Fibroblast of skin of right biceps (primary cell): ENCODE measurements around the gene TSPAN14.

Experiments used
- DNase-seq: peaks from one replicate; pipeline ENCODE4 v3.0.0-alpha.2; 2013

The TSPAN14 gene

GRCh38 chr10:80491251-80492102 is 37.4 kb downstream of the TSPAN14 start:
- DNase-seq = no peak

- no peak for DNase-seq
These were observed 38.9 kb downstream of the TSPAN14 start for GRCh38 chr10:80492848-80493521.

- DNase-seq = peak; percentile 76
These were observed 39.5 kb downstream of the TSPAN14 start for GRCh38 chr10:80493522-80494051.

GRCh38 chr10:80496555-80497172 is 42.6 kb downstream of the TSPAN14 start:
- DNase-seq = no peak

GRCh38 chr10:80497187-80498077 is 43.3 kb downstream of the TSPAN14 start:
- DNase-seq = peak; percentile 62

- DNase-seq = no peak
These were observed 44.1 kb downstream of the TSPAN14 start for GRCh38 chr10:80498078-80498832.

GRCh38 chr10:80498833-80499741 is 45.0 kb downstream of the TSPAN14 start:
- peak; percentile 96 for DNase-seq

GRCh38 chr10:80500572-80501380 is 46.7 kb downstream of the TSPAN14 start:
- DNase-seq = peak; percentile 28

- DNase-seq = no peak
These were observed 47.3 kb downstream of the TSPAN14 start for GRCh38 chr10:80501381-80501912.

GRCh38 chr10:80501913-80502521 is 47.9 kb downstream of the TSPAN14 start:
- DNase-seq = peak; percentile 21

GRCh38 chr10:80502621-80503583 is 48.8 kb downstream of the TSPAN14 start:
- DNase-seq = no peak

GRCh38 chr10:80503584-80504157 is 49.6 kb downstream of the TSPAN14 start:
- no peak for DNase-seq

- DNase-seq = no peak
These were observed 50.2 kb downstream of the TSPAN14 start for GRCh38 chr10:80504158-80504811.

- DNase-seq = no peak
These were observed 50.9 kb downstream of the TSPAN14 start for GRCh38 chr10:80504897-80505465.

- DNase-seq = peak; percentile 92
These were observed 52.1 kb downstream of the TSPAN14 start for GRCh38 chr10:80506189-80506575.

- DNase-seq = no peak
These were observed 52.9 kb downstream of the TSPAN14 start for GRCh38 chr10:80506836-80507487.
